Embryonic facial prominence (tissue), 1 donor: Measurements from ENCODE around the gene ASPSCR1.
"Not testable (repeated sequence)": the region's sequence is repeated elsewhere in the genome, so short reads cannot be mapped to it uniquely, and the experiment has no call there.

Experiments
- DNase-seq: peaks from one replicate; pipeline ENCODE4 v3.0.0-alpha.2; 2016; ENCODE audit errors: extremely low spot score

ASPSCR1 gene

DNA sequence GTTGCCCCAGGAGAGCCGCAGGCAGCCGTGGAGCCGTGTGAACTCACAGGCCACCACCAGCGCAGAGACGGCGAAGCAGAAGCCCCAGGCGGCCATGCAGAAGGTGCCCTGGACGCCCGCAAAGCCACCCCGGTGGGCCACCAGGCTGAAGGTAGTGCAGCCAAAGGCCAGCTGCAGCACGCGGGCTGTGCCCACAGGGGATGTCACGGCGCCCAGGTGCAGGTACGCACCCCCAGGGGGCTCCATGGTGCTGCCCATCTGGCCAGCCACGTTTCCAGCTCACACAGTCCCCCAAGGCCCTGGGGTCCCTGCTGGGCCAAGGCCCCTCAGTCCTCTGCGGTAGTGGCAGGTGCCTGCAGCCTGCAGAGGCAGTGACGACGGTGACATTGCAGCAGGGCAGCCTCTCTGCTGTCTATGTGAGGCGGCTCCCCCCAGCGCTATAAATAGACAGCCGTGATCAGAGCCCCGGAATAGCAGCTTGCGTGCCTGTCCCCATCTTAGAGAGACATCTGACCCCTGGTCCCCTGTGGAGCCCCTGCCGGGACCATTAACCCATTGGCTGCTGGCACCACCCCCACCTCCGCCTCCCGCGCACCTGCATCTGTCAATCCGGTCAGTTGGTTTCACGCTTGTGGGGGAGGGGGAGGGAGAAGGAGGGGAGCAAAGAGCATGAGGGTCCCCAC is 35.8 kb upstream of the ASPSCR1 start:
- DNase-seq: no peak

- DNase-seq: no peak
These were observed 35.3 kb upstream of the ASPSCR1 start for GRCh38 chr17:81942167-81942553.

DNA sequence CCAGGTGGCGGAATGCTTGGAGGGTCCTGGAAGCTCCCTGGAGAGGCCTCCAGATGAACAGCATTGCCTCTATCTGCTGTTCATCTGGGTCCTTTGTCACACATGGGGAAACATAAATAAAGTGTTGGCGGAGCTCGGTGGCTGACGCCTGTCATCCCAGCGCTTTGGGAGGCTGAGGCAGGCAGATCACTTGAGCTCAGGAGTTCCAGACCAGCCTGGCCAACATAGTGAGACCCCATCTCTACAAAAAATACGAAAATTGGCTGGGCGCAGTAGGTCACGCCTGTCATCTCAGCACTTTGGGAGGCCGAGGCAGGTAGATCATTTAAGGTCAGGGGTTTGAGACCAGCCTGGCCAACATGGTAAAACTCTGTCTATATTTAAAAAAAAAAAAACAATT is 32.6 kb upstream of the ASPSCR1 start:
- DNase-seq: no peak

DNA sequence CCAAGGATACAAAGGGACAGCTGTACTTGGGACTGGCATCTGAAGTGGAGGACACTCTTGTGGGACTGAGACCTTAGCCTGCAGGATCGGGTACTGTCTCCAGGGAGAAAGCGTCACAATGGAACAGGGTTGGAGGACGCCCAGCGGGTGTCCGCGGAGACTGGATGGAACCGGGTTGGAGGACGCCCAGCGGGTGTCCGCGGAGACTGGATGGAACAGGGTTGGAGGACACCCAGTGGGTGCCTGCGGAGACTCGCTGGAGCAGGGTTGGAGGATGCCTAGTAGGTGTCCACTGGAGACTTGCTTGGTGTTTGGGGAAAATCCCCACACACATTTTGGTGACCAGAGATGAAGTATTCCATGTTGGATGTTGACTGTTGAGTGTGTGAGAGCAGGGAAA is 30.2 kb upstream of the ASPSCR1 start, which contains the start of gene MYADML2:
Gene MYADML2 (minus strand): TSS at position 45 of the 400 bp plus-strand sequence. CDS start 5,492 bp downstream, outside the sequence.
- DNase-seq: no peak

GRCh38 chr17:81948635-81949378 is 28.6 kb upstream of the ASPSCR1 start:
- DNase-seq: no peak

- DNase-seq: no peak
These were observed 26.9 kb upstream of the ASPSCR1 start for GRCh38 chr17:81950501-81950900.

DNA sequence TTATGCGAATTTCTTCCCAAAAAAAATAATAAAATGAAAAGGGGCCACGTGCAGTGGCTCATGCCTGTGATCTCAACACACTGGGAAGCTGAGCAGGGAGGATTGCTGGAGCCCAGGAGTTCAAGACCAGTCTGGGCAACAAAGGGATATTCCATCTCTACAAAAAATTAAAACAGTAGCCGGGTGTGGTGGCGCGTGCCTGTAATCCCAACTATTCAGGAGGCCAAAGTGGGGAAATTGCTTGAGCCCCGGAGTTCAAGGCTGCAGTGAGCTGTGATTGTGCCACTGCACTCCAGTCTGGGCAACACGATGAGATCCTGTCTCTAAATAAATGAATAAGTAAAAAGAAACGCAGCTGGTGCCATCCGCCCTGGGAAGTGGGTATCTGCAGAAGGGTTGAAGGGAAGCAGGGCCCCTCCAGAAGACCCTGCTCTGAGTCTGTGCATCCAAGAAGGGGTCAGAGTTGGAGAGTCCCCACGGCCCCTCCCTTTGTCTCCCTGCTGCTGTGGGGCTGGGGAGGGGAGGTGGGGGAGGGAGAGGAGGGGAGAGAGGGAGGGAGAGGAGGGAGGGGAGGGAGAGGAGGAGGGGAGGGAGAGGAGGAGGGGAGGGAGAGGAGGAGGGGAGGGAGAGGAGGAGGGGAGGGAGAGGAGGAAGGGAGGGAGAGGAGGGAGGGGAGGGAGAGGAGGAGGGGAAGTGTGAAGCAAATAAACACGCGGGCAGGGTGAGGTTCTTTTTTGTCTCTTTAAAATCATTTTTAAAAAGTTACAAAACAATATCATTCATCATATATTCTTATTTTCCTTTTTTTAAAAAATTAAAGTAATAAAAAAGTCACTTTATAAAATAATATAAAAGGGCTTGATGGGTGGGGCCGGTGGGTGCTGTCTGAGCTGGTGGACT is 25.4 kb upstream of the ASPSCR1 start:
- DNase-seq: no peak

- DNase-seq: no peak
These were observed 24.6 kb upstream of the ASPSCR1 start for GRCh38 chr17:81952792-81953228.

DNA sequence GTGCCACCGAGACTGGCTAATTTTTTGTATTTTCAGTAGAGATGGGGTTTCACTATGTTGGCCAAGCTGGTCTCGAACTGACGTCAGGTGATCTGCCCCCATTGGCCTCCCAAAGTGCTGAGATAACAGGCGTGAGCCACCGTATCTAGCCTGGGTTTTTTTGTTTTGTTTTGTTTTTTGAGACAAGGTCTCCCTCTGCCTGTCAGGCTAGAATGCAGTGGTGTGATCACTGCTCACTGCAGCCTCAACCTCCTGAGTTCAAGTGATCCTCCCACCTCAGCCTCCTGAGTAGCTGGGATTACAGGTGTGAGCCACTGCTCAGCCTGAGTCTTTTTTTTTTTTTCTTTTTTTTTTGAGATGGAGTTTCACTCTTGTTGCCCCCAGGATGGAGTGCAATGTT is 24.0 kb upstream of the ASPSCR1 start:
- DNase-seq: not testable (repeated sequence)

DNA sequence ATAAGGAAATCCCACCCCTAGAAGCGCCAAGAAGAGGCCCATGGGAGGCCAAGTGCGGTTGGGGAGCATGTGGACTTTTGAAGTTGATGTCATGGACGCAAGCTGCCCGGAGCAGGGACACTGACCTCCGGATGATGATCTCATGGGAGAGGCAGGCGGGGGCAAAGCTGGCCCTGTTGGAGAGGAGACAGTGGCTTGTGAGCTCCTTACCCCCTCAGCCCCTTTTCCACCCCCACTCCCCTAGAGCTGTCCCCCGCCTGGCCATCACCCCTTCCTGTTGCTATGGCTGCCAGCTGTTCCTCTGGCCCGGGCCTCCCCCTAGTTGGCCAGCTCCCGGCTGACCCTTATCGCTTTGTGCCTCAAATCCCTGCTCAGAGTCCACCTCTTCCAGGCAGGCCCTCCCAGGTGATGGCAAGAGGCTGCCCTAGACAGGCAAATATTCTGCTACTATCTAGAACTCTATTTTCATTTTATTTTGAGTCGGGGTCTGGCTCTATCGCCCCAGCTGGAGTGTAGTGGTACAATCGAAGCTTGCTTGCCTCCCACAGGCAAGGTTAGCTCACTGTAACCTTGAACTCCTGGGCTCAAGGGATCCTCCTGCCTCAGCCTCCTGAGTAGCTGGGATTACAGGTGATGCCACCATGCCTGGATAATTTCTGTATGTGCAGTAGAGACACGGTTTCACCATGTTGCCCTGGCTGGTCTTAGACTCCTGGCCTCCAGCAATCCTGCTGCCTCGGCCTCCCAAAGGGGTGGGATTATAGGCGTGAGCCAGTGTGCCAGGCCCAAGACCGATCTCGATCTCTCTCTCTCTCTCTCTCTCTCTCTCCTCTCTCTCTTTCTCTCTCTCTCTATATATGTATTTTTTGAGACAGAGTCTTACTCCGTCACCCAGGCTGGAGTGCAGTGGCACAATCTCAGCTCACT is 23.0 kb upstream of the ASPSCR1 start:
- DNase-seq: no peak

- DNase-seq: no peak
These were observed 22.3 kb upstream of the ASPSCR1 start for GRCh38 chr17:81955058-81955681.

GRCh38 chr17:81955756-81956544 is 21.5 kb upstream of the ASPSCR1 start:
- DNase-seq: no peak

- DNase-seq: no peak
These were observed 20.5 kb upstream of the ASPSCR1 start for GRCh38 chr17:81956607-81957589.

DNA sequence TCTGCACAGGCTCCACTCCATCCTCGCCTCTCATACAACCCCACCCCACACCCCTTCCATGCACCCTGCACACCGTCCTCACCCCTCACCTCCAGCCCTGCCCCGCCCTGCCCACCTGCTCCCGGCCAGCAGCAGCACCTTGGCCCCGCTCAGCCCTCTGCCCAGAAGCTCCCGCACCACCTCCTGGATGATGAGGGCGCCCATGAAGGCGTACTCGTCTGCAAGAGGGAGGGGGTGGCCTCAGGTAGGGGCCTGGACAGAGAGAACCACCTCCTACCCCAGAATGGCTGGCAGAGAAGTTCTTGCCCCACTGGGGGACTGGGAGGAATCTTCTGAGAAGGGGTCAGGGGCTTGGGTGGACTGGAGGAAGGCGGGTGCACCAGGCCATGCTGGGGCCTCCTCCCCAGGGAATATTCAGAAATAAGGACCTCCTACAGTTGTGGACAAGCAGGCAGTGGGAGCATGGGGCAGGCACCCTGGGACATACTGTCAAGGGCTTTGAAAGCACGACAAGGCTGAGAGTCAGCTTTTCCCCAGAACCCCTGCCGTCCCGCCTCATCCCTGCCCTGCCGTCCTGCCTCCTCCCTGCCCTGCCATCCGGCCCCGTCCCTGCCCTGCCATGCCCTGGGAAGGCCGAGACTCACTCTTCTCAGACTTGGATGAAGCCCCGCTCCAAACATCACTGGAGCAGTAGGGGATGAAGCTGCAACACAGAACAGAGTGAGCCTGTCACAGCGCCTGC is 19.6 kb upstream of the ASPSCR1 start:
- no peak for DNase-seq

GRCh38 chr17:81958633-81959342 is 18.6 kb upstream of the ASPSCR1 start:
- DNase-seq: no peak

DNA sequence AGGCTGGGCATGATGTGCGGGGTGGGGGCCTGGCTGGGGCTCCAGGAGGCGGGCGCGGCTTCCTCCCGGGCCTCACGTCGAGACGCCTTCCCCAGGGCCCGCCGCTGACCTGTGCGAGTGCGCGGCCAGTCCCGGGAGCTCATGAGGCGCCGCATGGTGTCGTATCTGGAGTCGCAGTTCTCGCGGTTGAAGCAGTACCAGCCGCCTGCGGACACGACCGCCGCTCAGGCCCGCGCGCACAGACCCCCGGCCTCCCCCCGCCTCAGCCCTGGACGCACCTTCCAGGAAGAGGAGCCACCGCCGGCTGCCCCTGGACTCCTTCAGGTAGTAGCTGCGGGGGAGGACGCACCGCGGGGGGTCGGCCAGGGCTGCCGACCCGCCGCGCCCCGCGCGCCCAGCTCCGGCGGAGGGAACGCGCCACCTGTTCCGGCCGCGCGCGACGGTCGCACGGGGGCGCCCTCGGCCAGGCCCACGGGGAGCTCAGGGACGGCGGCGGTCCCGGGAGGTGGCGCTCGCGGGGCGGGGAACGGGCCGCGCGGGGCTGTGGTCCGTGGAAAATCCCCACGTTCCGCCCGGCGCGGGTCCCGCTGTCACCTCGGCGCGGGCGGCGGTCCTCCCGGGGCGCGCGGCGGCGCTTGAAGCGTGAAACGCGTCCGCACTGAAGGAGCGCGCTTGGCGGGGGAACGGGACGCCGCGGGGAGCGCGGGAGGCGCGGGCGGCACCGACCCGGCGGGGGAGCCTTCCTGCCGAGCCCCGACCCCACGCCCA is 17.9 kb upstream of the ASPSCR1 start:
- no peak for DNase-seq
